Measurements from ENCODE around the gene POU2AF1.

The POU2AF1 gene

GRCh38 chr11:111378861-111379601, at the start of gene POU2AF1:
Gene POU2AF1 (minus strand): TSS chr11:111379275. CDS start chr11:111379177, 98 bp downstream.
- DNase-seq, result no peak

- DNase-seq, result no peak
These were observed 49.2 kb upstream of the POU2AF1 start for GRCh38 chr11:111428113-111428876.

GRCh38 chr11:111427471-111427912, 48.4 kb upstream of the POU2AF1 start:
- DNase-seq, result peak; percentile 98

- DNase-seq, result peak; percentile 96
These were observed 47.5 kb upstream of the POU2AF1 start for GRCh38 chr11:111426617-111427016.

GRCh38 chr11:111423250-111423615, 44.2 kb upstream of the POU2AF1 start:
- no peak for DNase-seq

- DNase-seq, result peak; percentile 87
These were observed 43.6 kb upstream of the POU2AF1 start for GRCh38 chr11:111422494-111423249.

GRCh38 chr11:111421251-111421650, 42.2 kb upstream of the POU2AF1 start:
- no peak for DNase-seq

GRCh38 chr11:111419641-111420327, 40.7 kb upstream of the POU2AF1 start:
- DNase-seq, result no peak

GRCh38 chr11:111419181-111419580, 40.1 kb upstream of the POU2AF1 start:
- DNase-seq, result no peak

- DNase-seq, result no peak
These were observed 39.3 kb upstream of the POU2AF1 start for GRCh38 chr11:111418436-111418787.

GRCh38 chr11:111417766-111418435, 38.8 kb upstream of the POU2AF1 start:
- DNase-seq, result no peak

- no peak for DNase-seq
These were observed 38.1 kb upstream of the POU2AF1 start for GRCh38 chr11:111417011-111417765.

GRCh38 chr11:111416231-111416960, 37.3 kb upstream of the POU2AF1 start:
- no peak for DNase-seq

GRCh38 chr11:111414936-111415335, 35.9 kb upstream of the POU2AF1 start:
- no peak for DNase-seq

GRCh38 chr11:111414267-111414931, 35.3 kb upstream of the POU2AF1 start:
- no peak for DNase-seq

GRCh38 chr11:111413849-111414248, 34.8 kb upstream of the POU2AF1 start:
- DNase-seq, result no peak

- no peak for DNase-seq
These were observed 33.2 kb upstream of the POU2AF1 start for GRCh38 chr11:111412293-111412692.

- DNase-seq, result no peak
These were observed 32.4 kb upstream of the POU2AF1 start for GRCh38 chr11:111411456-111411855.

- DNase-seq, result no peak
These were observed 31.9 kb upstream of the POU2AF1 start for GRCh38 chr11:111410951-111411350.

- no peak for DNase-seq
These were observed 30.8 kb upstream of the POU2AF1 start for GRCh38 chr11:111409915-111410314.

Data from NCI-H1105 treated with DMSO at 0.1 percent for 48 hours (cell line).